HepG2 (cell line): ENCODE results near the gene SYNGAP1. TPM values are rescaled to one million over a fixed set of nuclear protein-coding genes. Genes with fewer than 3 reads are reported as not detected.

ENCODE experiments used
- CCDC6 ChIP-seq: sonication (generic); formaldehyde crosslinking; IDR thresholded peaks from 2 replicates; pipeline ENCODE4 v1.8.1; 2022; ENCODE audit warnings: mild to moderate bottlenecking, missing genetic modification reagents, moderate library complexity
- EZH2 ChIP-seq: conservative IDR thresholded peaks from 2 replicates; pipeline ENCODE4 v1.6.1; 2012; ENCODE audit warnings: mild to moderate bottlenecking, low read depth, low read length, moderate library complexity
- KLF12 ChIP-seq: sonication (generic); formaldehyde crosslinking; IDR thresholded peaks from 2 replicates; pipeline ENCODE4 v1.4.0; 2020; ENCODE audit warnings: missing genetic modification reagents, borderline replicate concordance
- MAFG ChIP-seq: sonication (generic); formaldehyde crosslinking; IDR thresholded peaks from 2 replicates; pipeline ENCODE4 v1.5.1; 2020; ENCODE audit warnings: mild to moderate bottlenecking, missing genetic modification reagents
- MED1 ChIP-seq: sonication (generic); formaldehyde crosslinking; IDR thresholded peaks from 2 replicates; pipeline ENCODE4 v1.4.0; 2020; ENCODE audit warnings: missing genetic modification reagents
- MEIS2 ChIP-seq: sonication (generic); formaldehyde crosslinking; IDR thresholded peaks from 2 replicates; pipeline ENCODE4 v1.9.0; 2021; ENCODE audit warnings: mild to moderate bottlenecking, missing genetic modification reagents
- MIER2 ChIP-seq: IDR thresholded peaks from 2 replicates; pipeline ENCODE4 v1.6.1; 2016; ENCODE audit warnings: missing biosample characterization, missing genetic modification reagents
- NR2C2 ChIP-seq: sonication (generic); formaldehyde crosslinking; IDR thresholded peaks from 2 replicates; pipeline ENCODE4 v1.4.0; 2020; ENCODE audit warnings: missing genetic modification reagents, mild to moderate bottlenecking, moderate library complexity, borderline replicate concordance
- PHB2 ChIP-seq: fragments of 450-650 bp; IDR thresholded peaks from 2 replicates; pipeline ENCODE4 v1.6.1; 2018; ENCODE audit not compliant: partially characterized antibody
- POLR2G ChIP-seq: fragments of 200-400 bp; formaldehyde crosslinking; IDR thresholded peaks from 2 replicates; pipeline ENCODE4 v1.6.1; 2018; ENCODE audit warnings: mild to moderate bottlenecking, low read depth, low read length, moderate library complexity
- RAD21 ChIP-seq: fragments of 450-650 bp; formaldehyde crosslinking; IDR thresholded peaks from 2 replicates; pipeline ENCODE4 v1.5.0; 2020; ENCODE audit warnings: mild to moderate bottlenecking
- RXRB ChIP-seq: IDR thresholded peaks from 2 replicates; pipeline ENCODE4 v1.6.1; 2016; ENCODE audit warnings: borderline replicate concordance, missing genetic modification reagents, missing compliant biosample characterization
- SSRP1 ChIP-seq: IDR thresholded peaks from 2 replicates; pipeline ENCODE4 v1.6.1; 2016; ENCODE audit warnings: control low read depth
- ZBTB21 ChIP-seq: sonication (generic); formaldehyde crosslinking; IDR thresholded peaks from 2 replicates; pipeline ENCODE4 v1.4.0; 2020; ENCODE audit warnings: missing genetic modification reagents
- ZNF138 ChIP-seq: sonication (generic); formaldehyde crosslinking; IDR thresholded peaks from 2 replicates; pipeline ENCODE4 v1.5.0; 2020; ENCODE audit warnings: mild to moderate bottlenecking, low read depth, missing genetic modification reagents
- ZNF235 ChIP-seq: sonication (generic); formaldehyde crosslinking; IDR thresholded peaks from 2 replicates; pipeline ENCODE4 v1.8.1; 2023; ENCODE audit warnings: mild to moderate bottlenecking, missing genetic modification reagents, borderline replicate concordance
- ZNF33A ChIP-seq: sonication (generic); formaldehyde crosslinking; IDR thresholded peaks from 2 replicates; pipeline ENCODE4 v1.5.1; 2020; ENCODE audit warnings: missing genetic modification reagents, mild to moderate bottlenecking, moderate library complexity, borderline replicate concordance
- ZNF460 ChIP-seq: sonication (generic); formaldehyde crosslinking; IDR thresholded peaks from 2 replicates; pipeline ENCODE4 v1.5.1; 2020; ENCODE audit warnings: missing genetic modification reagents, mild to moderate bottlenecking, borderline replicate concordance
- ZNF766 ChIP-seq: sonication (generic); formaldehyde crosslinking; IDR thresholded peaks from 2 replicates; pipeline ENCODE4 v1.5.0; 2020; ENCODE audit warnings: missing genetic modification reagents, borderline replicate concordance
- ZNF841 ChIP-seq: sonication (generic); formaldehyde crosslinking; IDR thresholded peaks from 2 replicates; pipeline ENCODE4 v1.8.1; 2023; ENCODE audit warnings: missing genetic modification reagents, borderline replicate concordance
- ZNF883 ChIP-seq: sonication (generic); formaldehyde crosslinking; IDR thresholded peaks from 2 replicates; pipeline ENCODE4 v1.5.1; 2020; ENCODE audit warnings: mild to moderate bottlenecking, missing genetic modification reagents; ENCODE audit errors: not compliant biosample characterization
- polyA plus RNA-seq, 8 experiments: library from polyadenylated mRNA; depleted of rRNA in 3 of 8; stranded (reverse) in 7 of 8; unstranded in 1 of 8; fragments of >200 nt; fragmentation: Illumina TruSeq in 4 of 8; extraction: Trizol in 4 of 8; gene quantifications; 2 replicates each; pipeline versions ENCODE4 v1.2.1 to v1.2.3, GENCODE V29; 2011 to 2016; ENCODE audit warnings: low read depth in 4 of 8, missing spikeins in 1 of 8, mixed read lengths in 1 of 8; ENCODE audit not compliant: insufficient read depth in 1 of 8
- total RNA-seq, 5 experiments: library from RNA; depleted of rRNA; stranded (reverse); fragments of >200 nt; fragmentation: Illumina TruSeq; extraction: Trizol; gene quantifications; 2 replicates each; pipeline ENCODE4 v1.2.3, GENCODE V29; 2016; ENCODE audit warnings: low read depth in 1 of 5
- TF ChIP-seq, protein P1 (sequence below): sonication (generic); formaldehyde crosslinking; IDR thresholded peaks from 2 replicates; pipeline ENCODE4 v1.5.0; 2020; ENCODE audit warnings: missing genetic modification reagents
- TF ChIP-seq, protein P2 (sequence below): sonication (generic); formaldehyde crosslinking; IDR thresholded peaks from 2 replicates; pipeline ENCODE4 v1.8.1; 2023; ENCODE audit warnings: missing genetic modification reagents, inconsistent platforms, borderline replicate concordance
- TF ChIP-seq, protein P3 (sequence below): sonication (generic); formaldehyde crosslinking; conservative IDR thresholded peaks from 2 replicates; pipeline ENCODE4 v1.8.0; 2022; ENCODE audit warnings: missing genetic modification reagents
- TF ChIP-seq, protein P4 (sequence below): IDR thresholded peaks from 2 replicates; pipeline ENCODE4 v1.6.1; 2016

SYNGAP1 gene
- total and polyA plus RNA-seq, 2 of the 13 experiments (the other 11 are each of a cell fraction or from before 2014, with no cell fraction given) = 0.75 to 1.1 TPM

DNA sequence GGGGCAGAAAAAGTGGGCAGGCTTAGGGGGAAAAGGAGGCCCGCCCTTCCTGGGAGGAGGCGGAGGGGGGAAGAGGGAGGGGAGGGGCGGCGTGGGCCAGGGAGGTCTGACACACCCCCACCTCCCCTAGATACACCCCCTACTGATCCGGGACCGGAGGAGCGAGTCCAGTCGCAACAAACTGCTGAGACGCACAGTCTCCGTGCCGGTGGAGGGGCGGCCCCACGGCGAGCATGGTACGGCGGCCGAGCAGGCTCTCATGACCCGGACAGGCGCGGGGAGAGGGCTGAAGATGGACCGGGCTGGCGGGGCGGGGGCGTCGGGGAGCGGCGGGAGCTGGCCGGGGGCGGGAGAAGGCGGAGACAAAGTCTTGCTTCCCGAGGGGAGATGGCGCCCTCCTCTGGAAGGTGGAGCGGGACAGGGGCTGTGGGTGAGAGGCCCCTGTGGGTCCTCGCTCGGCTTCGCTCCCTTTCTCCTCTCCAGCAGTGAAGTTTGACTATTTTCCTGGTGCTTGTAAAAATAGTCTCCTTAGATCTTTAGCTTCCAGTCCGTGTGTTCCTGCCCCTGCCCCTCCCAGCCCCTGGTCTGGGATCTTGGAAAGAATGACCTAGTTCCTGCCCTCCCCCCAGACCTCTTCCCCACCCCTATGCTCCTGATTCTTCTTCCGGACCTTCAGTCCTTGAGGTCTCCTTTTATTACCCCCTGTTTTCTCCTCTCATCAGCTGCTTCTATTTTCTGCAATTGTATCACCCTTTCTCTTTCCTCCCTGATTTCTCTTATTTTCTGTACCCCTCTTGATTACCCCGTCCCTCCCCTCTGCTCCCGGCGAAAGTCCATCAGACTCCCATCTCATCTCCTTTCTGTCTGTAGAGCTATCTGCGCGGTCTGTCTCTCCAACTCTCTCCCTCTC is 6.1 kb downstream of the SYNGAP1 start (continued):
- TF ChIP-seq, protein P1, sequence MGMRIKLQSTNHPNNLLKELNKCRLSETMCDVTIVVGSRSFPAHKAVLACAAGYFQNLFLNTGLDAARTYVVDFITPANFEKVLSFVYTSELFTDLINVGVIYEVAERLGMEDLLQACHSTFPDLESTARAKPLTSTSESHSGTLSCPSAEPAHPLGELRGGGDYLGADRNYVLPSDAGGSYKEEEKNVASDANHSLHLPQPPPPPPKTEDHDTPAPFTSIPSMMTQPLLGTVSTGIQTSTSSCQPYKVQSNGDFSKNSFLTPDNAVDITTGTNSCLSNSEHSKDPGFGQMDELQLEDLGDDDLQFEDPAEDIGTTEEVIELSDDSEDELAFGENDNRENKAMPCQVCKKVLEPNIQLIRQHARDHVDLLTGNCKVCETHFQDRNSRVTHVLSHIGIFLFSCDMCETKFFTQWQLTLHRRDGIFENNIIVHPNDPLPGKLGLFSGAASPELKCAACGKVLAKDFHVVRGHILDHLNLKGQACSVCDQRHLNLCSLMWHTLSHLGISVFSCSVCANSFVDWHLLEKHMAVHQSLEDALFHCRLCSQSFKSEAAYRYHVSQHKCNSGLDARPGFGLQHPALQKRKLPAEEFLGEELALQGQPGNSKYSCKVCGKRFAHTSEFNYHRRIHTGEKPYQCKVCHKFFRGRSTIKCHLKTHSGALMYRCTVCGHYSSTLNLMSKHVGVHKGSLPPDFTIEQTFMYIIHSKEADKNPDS (CRISPR knock-in tag) = 0 out of 2 replicates have a peak, but pooled peaks have one; percentile 31
- TF ChIP-seq ZNF138 (CRISPR knock-in tag) = no peak
- TF ChIP-seq KLF12 (CRISPR knock-in tag) = no peak
- TF ChIP-seq ZNF766 (CRISPR knock-in tag) = no peak
- no peak for TF ChIP-seq MEIS2
- no peak for TF ChIP-seq ZBTB21
- TF ChIP-seq PHB2 = no peak
- TF ChIP-seq ZNF460 (CRISPR knock-in tag) = no peak
- TF ChIP-seq NR2C2 (CRISPR knock-in tag) = peak; percentile 65
- TF ChIP-seq, protein P2, sequence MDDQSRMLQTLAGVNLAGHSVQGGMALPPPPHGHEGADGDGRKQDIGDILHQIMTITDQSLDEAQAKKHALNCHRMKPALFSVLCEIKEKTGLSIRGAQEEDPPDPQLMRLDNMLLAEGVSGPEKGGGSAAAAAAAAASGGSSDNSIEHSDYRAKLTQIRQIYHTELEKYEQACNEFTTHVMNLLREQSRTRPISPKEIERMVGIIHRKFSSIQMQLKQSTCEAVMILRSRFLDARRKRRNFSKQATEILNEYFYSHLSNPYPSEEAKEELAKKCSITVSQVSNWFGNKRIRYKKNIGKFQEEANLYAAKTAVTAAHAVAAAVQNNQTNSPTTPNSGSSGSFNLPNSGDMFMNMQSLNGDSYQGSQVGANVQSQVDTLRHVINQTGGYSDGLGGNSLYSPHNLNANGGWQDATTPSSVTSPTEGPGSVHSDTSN = no peak
- no peak for TF ChIP-seq ZNF235 (CRISPR knock-in tag)
- peak; percentile 59 for TF ChIP-seq RXRB (CRISPR knock-in tag)
- TF ChIP-seq ZNF841 = no peak
- no peak for TF ChIP-seq ZNF33A
- no peak for TF ChIP-seq EZH2
- peak; percentile 72 for TF ChIP-seq RAD21
- TF ChIP-seq MAFG (CRISPR knock-in tag) = no peak
- no peak for TF ChIP-seq ZNF883
- peak; percentile 77 for TF ChIP-seq POLR2G
- TF ChIP-seq CCDC6 (CRISPR knock-in tag) = no peak; the same call in 1 of the 2 replicates
- TF ChIP-seq, protein P3, sequence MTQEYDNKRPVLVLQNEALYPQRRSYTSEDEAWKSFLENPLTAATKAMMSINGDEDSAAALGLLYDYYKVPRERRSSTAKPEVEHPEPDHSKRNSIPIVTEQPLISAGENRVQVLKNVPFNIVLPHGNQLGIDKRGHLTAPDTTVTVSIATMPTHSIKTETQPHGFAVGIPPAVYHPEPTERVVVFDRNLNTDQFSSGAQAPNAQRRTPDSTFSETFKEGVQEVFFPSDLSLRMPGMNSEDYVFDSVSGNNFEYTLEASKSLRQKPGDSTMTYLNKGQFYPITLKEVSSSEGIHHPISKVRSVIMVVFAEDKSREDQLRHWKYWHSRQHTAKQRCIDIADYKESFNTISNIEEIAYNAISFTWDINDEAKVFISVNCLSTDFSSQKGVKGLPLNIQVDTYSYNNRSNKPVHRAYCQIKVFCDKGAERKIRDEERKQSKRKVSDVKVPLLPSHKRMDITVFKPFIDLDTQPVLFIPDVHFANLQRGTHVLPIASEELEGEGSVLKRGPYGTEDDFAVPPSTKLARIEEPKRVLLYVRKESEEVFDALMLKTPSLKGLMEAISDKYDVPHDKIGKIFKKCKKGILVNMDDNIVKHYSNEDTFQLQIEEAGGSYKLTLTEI (CRISPR knock-in tag) = no peak
- peak; percentile 57; the same call in 1 of the 2 replicates for TF ChIP-seq MED1
- TF ChIP-seq, protein P4, sequence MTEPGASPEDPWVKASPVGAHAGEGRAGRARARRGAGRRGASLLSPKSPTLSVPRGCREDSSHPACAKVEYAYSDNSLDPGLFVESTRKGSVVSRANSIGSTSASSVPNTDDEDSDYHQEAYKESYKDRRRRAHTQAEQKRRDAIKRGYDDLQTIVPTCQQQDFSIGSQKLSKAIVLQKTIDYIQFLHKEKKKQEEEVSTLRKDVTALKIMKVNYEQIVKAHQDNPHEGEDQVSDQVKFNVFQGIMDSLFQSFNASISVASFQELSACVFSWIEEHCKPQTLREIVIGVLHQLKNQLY = no peak
- no peak for TF ChIP-seq SSRP1
- peak; percentile 52; the same call in 1 of the 2 replicates for TF ChIP-seq MIER2 (CRISPR knock-in tag)
